Tibial nerve (tissue), 4 donors: ENCODE results near the gene ASH1L.

ENCODE experiments used
- EP300 ChIP-seq, 2 donors: sonication (generic); formaldehyde crosslinking; IDR thresholded peaks; one replicate each; pipeline ENCODE4 v1.6.1; 2017; ENCODE audit warnings: antibody characterized with exemption in 2 of 2, mild to moderate bottlenecking in 1 of 2
- POLR2A ChIP-seq, 2 donors: fragments of 450-650 bp; IDR thresholded peaks; one replicate each; pipeline ENCODE4 v1.6.1; 2017; ENCODE audit warnings: antibody characterized with exemption in 2 of 2, mild to moderate bottlenecking in 2 of 2, moderate library complexity in 2 of 2
- TF ChIP-seq, protein P1 (sequence below), 5 experiments: fragments of 200-600 bp in 3 of 5; fragments of 450-650 bp in 2 of 5; sonication (generic) in 3 of 5; IDR thresholded peaks; one replicate each; pipeline ENCODE4 v1.5.1; 2016 to 2019; ENCODE audit warnings: antibody characterized with exemption in 5 of 5, mild to moderate bottlenecking in 3 of 5, moderate library complexity in 2 of 5

GRCh38 chr1:155537193-155537592 lies 25.4 kb downstream of the ASH1L start:
- TF ChIP-seq, protein P1, sequence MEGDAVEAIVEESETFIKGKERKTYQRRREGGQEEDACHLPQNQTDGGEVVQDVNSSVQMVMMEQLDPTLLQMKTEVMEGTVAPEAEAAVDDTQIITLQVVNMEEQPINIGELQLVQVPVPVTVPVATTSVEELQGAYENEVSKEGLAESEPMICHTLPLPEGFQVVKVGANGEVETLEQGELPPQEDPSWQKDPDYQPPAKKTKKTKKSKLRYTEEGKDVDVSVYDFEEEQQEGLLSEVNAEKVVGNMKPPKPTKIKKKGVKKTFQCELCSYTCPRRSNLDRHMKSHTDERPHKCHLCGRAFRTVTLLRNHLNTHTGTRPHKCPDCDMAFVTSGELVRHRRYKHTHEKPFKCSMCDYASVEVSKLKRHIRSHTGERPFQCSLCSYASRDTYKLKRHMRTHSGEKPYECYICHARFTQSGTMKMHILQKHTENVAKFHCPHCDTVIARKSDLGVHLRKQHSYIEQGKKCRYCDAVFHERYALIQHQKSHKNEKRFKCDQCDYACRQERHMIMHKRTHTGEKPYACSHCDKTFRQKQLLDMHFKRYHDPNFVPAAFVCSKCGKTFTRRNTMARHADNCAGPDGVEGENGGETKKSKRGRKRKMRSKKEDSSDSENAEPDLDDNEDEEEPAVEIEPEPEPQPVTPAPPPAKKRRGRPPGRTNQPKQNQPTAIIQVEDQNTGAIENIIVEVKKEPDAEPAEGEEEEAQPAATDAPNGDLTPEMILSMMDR (IDR thresholded peaks at IDR 0.05), result no peak
- TF ChIP-seq POLR2A (IDR thresholded peaks at IDR 0.05) (no peak), EP300 (IDR thresholded peaks at IDR 0.05) (no peak)
